SK-N-SH (cell line): ENCODE data around the gene SLC30A10. TPM values are rescaled to one million over a fixed set of nuclear protein-coding genes. Genes with fewer than 3 reads are reported as not detected.
"Not testable (repeated sequence)": the region's sequence is repeated elsewhere in the genome, so short reads cannot be mapped to it uniquely, and the experiment has no call there.

ENCODE experiments used
- CTCF ChIA-PET: fragments of 300-600, 350-600 bp; formaldehyde crosslinking; extraction: SDS; loops from one replicate; lab custom pipeline; 2021; lab: Yijun Ruan, JAX
- POLR2A ChIA-PET: fragments of 350-600 bp; sonication (Branson Sonifier 250); formaldehyde crosslinking; extraction: SDS; loops from one replicate; lab custom pipeline; 2020; ENCODE audit warnings: antibody characterized with exemption, inconsistent platforms; lab: Yijun Ruan, JAX
- DNase-seq: peaks from one replicate; pipeline ENCODE4 v3.0.0; 2012
- H2AFZ ChIP-seq: fragments of 200-600 bp; sonication (generic); 2 replicates; pipeline ENCODE4 v1.8.1; 2016; ENCODE audit warnings: antibody characterized with exemption, mild to moderate bottlenecking, low read depth
- H3F3A ChIP-seq: fragments of 200-600 bp; sonication (generic); replicated peaks from 2 replicates; pipeline ENCODE3; 2016; ENCODE audit warnings: antibody characterized with exemption, mild to moderate bottlenecking; ENCODE audit not compliant: insufficient read depth
- H3K27ac ChIP-seq, 2 experiments: fragments of 200-500 bp in 1 of 2; fragments of 200-600 bp in 1 of 2; sonication (Bioruptor generic) in 1 of 2; sonication (generic), shearing (Covaris generic) in 1 of 2; 2 replicates each; pipeline versions ENCODE4 v1.5.1 to v1.6.1; 2014 to 2016; ENCODE audit warnings: low read depth in 2 of 2, inconsistent platforms in 1 of 2, low read length in 1 of 2, mild to moderate bottlenecking in 1 of 2, mixed read lengths in 1 of 2
- H3K27me3 ChIP-seq: fragments of 200-600 bp; sonication (generic), shearing (Covaris generic); 2 replicates; pipeline ENCODE4 v1.6.1; 2016; ENCODE audit warnings: mixed run types; ENCODE audit not compliant: insufficient read depth
- H3K36me3 ChIP-seq, 2 experiments: fragments of 200-500 bp in 1 of 2; fragments of 200-600 bp in 1 of 2; sonication (Bioruptor generic) in 1 of 2; sonication (generic) in 1 of 2; replicated peaks in 1 of 2; 2 replicates each; pipeline versions ENCODE3 to v1.5.1; 2014 to 2016; ENCODE audit warnings: low read length in 1 of 2, mild to moderate bottlenecking in 1 of 2; ENCODE audit not compliant: insufficient read depth in 2 of 2, control insufficient read depth in 1 of 2
- H3K4me1 ChIP-seq, 2 experiments: fragments of 200-500 bp in 1 of 2; fragments of 200-600 bp in 1 of 2; sonication (Bioruptor generic) in 1 of 2; sonication (generic), shearing (Covaris generic) in 1 of 2; 2 replicates each; pipeline versions ENCODE4 v1.5.1 to v1.6.1; 2014 to 2016; ENCODE audit warnings: low read depth in 1 of 2, low read length in 1 of 2, mixed run types in 1 of 2; ENCODE audit not compliant: insufficient read depth in 2 of 2, control insufficient read depth in 1 of 2
- H3K4me2 ChIP-seq: fragments of 200-600 bp; sonication (generic), shearing (Covaris generic); 2 replicates; pipeline ENCODE4 v1.6.1; 2017; ENCODE audit warnings: mixed run types
- H3K4me3 ChIP-seq, 2 experiments: fragments of 200-500 bp in 1 of 2; fragments of 200-600 bp in 1 of 2; sonication (Bioruptor generic) in 1 of 2; sonication (generic), shearing (Covaris generic) in 1 of 2; 2 replicates each; pipeline versions ENCODE4 v1.5.1 to v1.8.1; 2014 to 2016; ENCODE audit warnings: low read depth in 2 of 2, inconsistent platforms in 1 of 2, low read length in 1 of 2, mild to moderate bottlenecking in 1 of 2, mixed read lengths in 1 of 2, moderate library complexity in 1 of 2
- H3K79me2 ChIP-seq: fragments of 200-600 bp; sonication (generic); 2 replicates; pipeline ENCODE4 v1.8.1; 2017; ENCODE audit warnings: mild to moderate bottlenecking; ENCODE audit not compliant: insufficient read depth
- H3K9ac ChIP-seq: fragments of 200-600 bp; sonication (generic); 2 replicates; pipeline ENCODE4 v1.6.1; 2017; ENCODE audit warnings: mixed run types
- H3K9me2 ChIP-seq: fragments of 200-600 bp; sonication (generic); 2 replicates; pipeline ENCODE4 v1.6.1; 2017; ENCODE audit warnings: mixed run types
- H3K9me3 ChIP-seq: fragments of 200-600 bp; sonication (generic); 2 replicates; pipeline ENCODE4 v1.6.1; 2017; ENCODE audit warnings: mixed run types, mild to moderate bottlenecking, moderate library complexity
- H4K20me1 ChIP-seq: fragments of 200-600 bp; sonication (generic); 2 replicates; pipeline ENCODE4 v1.6.1; 2017; ENCODE audit warnings: mild to moderate bottlenecking, mixed run types; ENCODE audit not compliant: insufficient read depth
- FOSL2 ChIP-seq: IDR thresholded peaks from 2 replicates; pipeline ENCODE4 v1.4.0; 2012; ENCODE audit warnings: low read depth, mild to moderate bottlenecking, moderate library complexity, borderline replicate concordance
- IRF3 ChIP-seq: fragments of 150-350 bp; IDR thresholded peaks from 2 replicates; pipeline ENCODE4 v1.6.1; 2016; ENCODE audit warnings: mild to moderate bottlenecking, low read depth, low read length
- MXI1 ChIP-seq: IDR thresholded peaks from 2 replicates; pipeline ENCODE4 v1.6.1; 2012; ENCODE audit warnings: mild to moderate bottlenecking, low read depth, low read length, improper control_type of control experiment
- NFIC ChIP-seq: IDR thresholded peaks from 2 replicates; pipeline ENCODE4 v1.4.0; 2012; ENCODE audit warnings: borderline replicate concordance
- NRF1 ChIP-seq: IDR thresholded peaks from 2 replicates; pipeline ENCODE4 v1.6.1; 2012; ENCODE audit warnings: low read depth, mild to moderate bottlenecking, low read length
- PBX3 ChIP-seq: IDR thresholded peaks from 2 replicates; pipeline ENCODE4; 2012
- POLR2AphosphoS5 ChIP-seq: IDR thresholded peaks from 2 replicates; pipeline ENCODE4 v1.6.1; 2012; ENCODE audit warnings: low read depth, low read length
- REST ChIP-seq: IDR thresholded peaks from 2 replicates; pipeline ENCODE4 v1.6.1; 2012; ENCODE audit warnings: mild to moderate bottlenecking, low read depth, low read length, moderate library complexity
- RFX5 ChIP-seq: IDR thresholded peaks from 2 replicates; pipeline ENCODE4 v1.6.1; 2012; ENCODE audit warnings: mild to moderate bottlenecking, improper control_type of control experiment, low read length
- SMC3 ChIP-seq: IDR thresholded peaks from 2 replicates; pipeline ENCODE4 v1.6.1; 2012; ENCODE audit warnings: low read depth, low read length, improper control_type of control experiment
- TAF1 ChIP-seq: IDR thresholded peaks from 2 replicates; pipeline ENCODE4 v1.6.1; 2012; ENCODE audit warnings: low read depth, mild to moderate bottlenecking, low read length, moderate library complexity, borderline replicate concordance
- TCF12 ChIP-seq: IDR thresholded peaks from 2 replicates; pipeline ENCODE4 v1.4.0; 2012
- TEAD4 ChIP-seq: IDR thresholded peaks from 2 replicates; pipeline ENCODE4 v1.4.0; 2012; ENCODE audit warnings: mild to moderate bottlenecking, borderline replicate concordance; ENCODE audit not compliant: insufficient read depth
- USF1 ChIP-seq: IDR thresholded peaks from 2 replicates; pipeline ENCODE4 v1.4.0; 2012; ENCODE audit warnings: low read depth, borderline replicate concordance
- USF2 ChIP-seq: fragments of 150-350 bp; IDR thresholded peaks from 2 replicates; pipeline ENCODE4 v1.6.1; 2017; ENCODE audit warnings: antibody characterized with exemption, low read length, low read depth, borderline replicate concordance
- ZBTB33 ChIP-seq: IDR thresholded peaks from 2 replicates; pipeline ENCODE4 v1.4.0; 2012; ENCODE audit warnings: low read depth, borderline replicate concordance
- WGBS: methylation state at CpG from one replicate; pipeline ENCODE4 v1.1.6; 2017; ENCODE audit warnings: low lambda C conversion rate; 5-methylcytosine and 5-hydroxymethylcytosine counted together
- polyA plus RNA-seq, 3 experiments: library from polyadenylated mRNA; depleted of rRNA; stranded (reverse); fragments of >200 nt; gene quantifications; 2 replicates each; pipeline ENCODE4 v1.2.3, GENCODE V29; 2012

The SLC30A10 gene
- polyA plus RNA-seq, 1 of the 3 experiments (the other 2 are of a cell fraction), result 0.02 TPM

- H3K4me2 ChIP-seq, result no peak overlapping the region; the same call in 1 of the 2 replicates
- no peak for DNase-seq
- no peak overlapping the region for H2AFZ ChIP-seq
- TF ChIP-seq SMC3 (no peak), USF1 (no peak), FOSL2 (peak; percentile 30; the same call in 1 of the 2 replicates), POLR2AphosphoS5 (no peak), TAF1 (no peak), USF2 (no peak), MXI1 (no peak), RFX5 (no peak), IRF3 (no peak), TCF12 (peak; percentile 50), PBX3 (peak; percentile 76), ZBTB33 (no peak), NRF1 (no peak), TEAD4 (no peak), NFIC (0 out of 2 replicates have a peak, but pooled peaks have one; percentile 14), REST (no peak)
- no peak overlapping the region for H3K27ac ChIP-seq
- no peaks in the 10 kb centered on the region for H3K4me1 ChIP-seq
- H3K9me3 ChIP-seq, result no peaks in the 10 kb centered on the region
- no peaks in the 10 kb centered on the region for H3F3A ChIP-seq
- H3K4me3 ChIP-seq, result no peak overlapping the region
- WGBS, result 15% methylated on average over 2 of the region's 2 CpGs
- H3K9me2 ChIP-seq, result no peaks in the 10 kb centered on the region
- ChIA-PET CTCF (interaction anchor here (0.6 kb wide), 1 partner anchor 105 kb away, joined by 3 read pairs; no protein-coding TSS in a partner anchor), POLR2A (no interaction called here)
- no peaks in the 10 kb centered on the region for H4K20me1 ChIP-seq
- no peaks in the 10 kb centered on the region for H3K79me2 ChIP-seq
- H3K36me3 ChIP-seq, result no peaks in the 10 kb centered on the region
- no peaks in the 10 kb centered on the region; the same call in 1 of the 2 replicates for H3K27me3 ChIP-seq
- H3K9ac ChIP-seq, result no peak overlapping the region
Measured at GRCh38 chr1:219938706-219939105, 10.3 kb upstream of the SLC30A10 start.

GRCh38 chr1:219933763-219934162 lies 5.4 kb upstream of the SLC30A10 start:
- H3F3A ChIP-seq, DNase-seq, POLR2A ChIA-PET, H3K4me3 ChIP-seq, H3K79me2 ChIP-seq, H3K27me3 ChIP-seq, H3K36me3 ChIP-seq, H3K9ac ChIP-seq, H3K9me2 ChIP-seq, H3K9me3 ChIP-seq, H3K4me1 ChIP-seq, H3K27ac ChIP-seq, H4K20me1 ChIP-seq, CTCF ChIA-PET, H3K4me2 ChIP-seq, H2AFZ ChIP-seq: not testable (repeated sequence)
- WGBS, result 66% methylated on average over 11 of the region's 11 CpGs
